Pancreas (tissue), 10 donors: ENCODE measurements around the gene GRIN2A. TPM values are rescaled to one million over a fixed set of nuclear protein-coding genes. Genes with fewer than 3 reads are reported as not detected.
A peak's percentile ranks its signal among the peaks of the same experiment; 100 is the strongest.

Experiments
- ATAC-seq, 4 donors: fragments of 200-7000 bp; cut with Tn5 transposase; one replicate each; pipeline versions ENCODE4 v1.8.0 to v1.9.1; 2020; ENCODE audit warnings: mild to moderate bottlenecking in 4 of 4, moderate library complexity in 4 of 4
- DNase-seq, 6 donors: peaks; one replicate each; pipeline ENCODE4 v3.0.0-alpha.2; 2020
- FAIRE-seq: peaks from 2 replicates; lab custom pipeline; 2012; peaks lifted over from hg19 to GRCh38; lab: Jason Lieb, UNC
- H3K27ac ChIP-seq, 4 donors: fragments of 200-600 bp; sonication (generic); 1 replicate in 3 of 4; 2 replicates in 1 of 4; pipeline versions ENCODE4 v1.5.0 to v1.8.0; 2020
- H3K27me3 ChIP-seq, 4 donors: fragments of 200-600 bp; one replicate each; pipeline ENCODE4 v1.8.0; 2021
- H3K36me3 ChIP-seq, 3 donors: fragments of 200-600 bp; sonication (generic) in 1 of 3; one replicate each; pipeline versions ENCODE4 v1.5.0 to v1.8.0; 2020 to 2021
- H3K4me1 ChIP-seq, 3 donors: fragments of 200-600 bp; one replicate each; pipeline ENCODE4 v1.8.0; 2021
- H3K4me3 ChIP-seq, 4 donors: fragments of 200-600 bp; sonication (generic) in 2 of 4; one replicate each; pipeline versions ENCODE4 v1.5.0 to v1.8.0; 2020 to 2021
- H3K9me3 ChIP-seq, 4 donors: fragments of 200-600 bp; one replicate each; pipeline ENCODE4 v1.8.0; 2021
- CTCF ChIP-seq, 4 donors: fragments of 200-600 bp; sonication (generic) in 3 of 4; IDR thresholded peaks; one replicate each; pipeline versions ENCODE4 v1.5.0 to v1.8.0; 2021; ENCODE audit warnings: antibody characterized with exemption in 4 of 4
- WGBS, 2 donors: extraction: QIAGEN DNeasy Blood & Tissue Kit; methylation state at CpG; one replicate each; pipeline ENCODE4 v1.1.7; 2013; 5-methylcytosine and 5-hydroxymethylcytosine counted together
- intact Hi-C, 3 donors: fragments of 100-400 bp; cut with DNase I; formaldehyde crosslinking; loops; one replicate each; pipeline versions ENCODE4 v1.11.1 to v1.14.2; 2022
- polyA plus RNA-seq, 2 donors: library from polyadenylated mRNA; stranded (reverse); fragments of 200-250 nt; gene quantifications; one replicate each; pipeline ENCODE4 v1.2.3, GENCODE V29; 2013
- total RNA-seq, 6 donors: library from RNA; stranded (reverse); fragmentation: NEBNext Ultra II Directional in 4 of 6; extraction: Animal tissue kit (Norgen Biotek cat#: 25700) in 4 of 6; gene quantifications; one replicate each; pipeline versions ENCODE4 v1.2.1 to v1.2.4, GENCODE V29; 2021 to 2023
- donor health status: healthy with polysubstance abuse.
- donor health status: DM: no; HTN: no; CAD: no; lungs with moderate emphysema.
- donor health status: DM: no; HTN: no; CAD: no.
- donor health status: control.
- donor health status: control.
- donor health status: Bipolar disorder and iron deficiency.
- donor health status: DM: yes; HTN: yes; CAD: no.
- donor health status: DM: no; HTN: no; CAD: no.
- donor health status: DM: no; HTN: no; CAD: no.
- donor health status: DM: yes; HTN: yes; CAD: no.

GRIN2A gene
- total and polyA plus RNA-seq, 8 donors, result 0.09 to 2.2 (median 0.32) TPM

GRCh38 chr16:9713907-9714306 is 468.3 kb downstream of the GRIN2A start:
- Histone ChIP-seq H3K4me1 (no peaks in the 10 kb centered on the region), H3K36me3 (no peaks in the 10 kb centered on the region), H3K9me3 (no peaks in the 10 kb centered on the region), H3K27ac (no peak overlapping the region), H3K4me3 (no peak overlapping the region), H3K27me3 (no peaks in the 10 kb centered on the region)
- DNase-seq (no peak), FAIRE-seq (no peak), ATAC-seq (no peak)
- intact Hi-C loops, result no loop called here
- no peak for TF ChIP-seq CTCF (IDR thresholded peaks at IDR 0.05)
- WGBS, 2 donors, result 77 to 79% methylated on average over 6 of the region's 6 CpGs

GRCh38 chr16:9713156-9713555 is 469.1 kb downstream of the GRIN2A start:
- Histone ChIP-seq H3K36me3 (no peaks in the 10 kb centered on the region), H3K4me1 (no peaks in the 10 kb centered on the region), H3K27me3 (no peaks in the 10 kb centered on the region), H3K9me3 (no peaks in the 10 kb centered on the region), H3K27ac (no peak overlapping the region), H3K4me3 (no peak overlapping the region)
- FAIRE-seq (no peak), DNase-seq (no peak), ATAC-seq (no peak)
- 65 to 78% methylated on average over 1 of the region's 1 CpG for WGBS, 2 donors
- intact Hi-C loops, result no loop called here
- TF ChIP-seq CTCF (IDR thresholded peaks at IDR 0.05), result no peak

GRCh38 chr16:9708972-9709620 is 473.1 kb downstream of the GRIN2A start:
- DNase-seq (no peak), ATAC-seq (no peak), FAIRE-seq (no peak)
- H3K27ac ChIP-seq, result no peak overlapping the region
- H3K36me3 ChIP-seq, result no peaks in the 10 kb centered on the region
- no peaks in the 10 kb centered on the region for H3K9me3 ChIP-seq
- no peaks in the 10 kb centered on the region for H3K4me1 ChIP-seq
- 48 to 77% methylated on average over 5 of the region's 5 CpGs for WGBS, 2 donors
- intact Hi-C loops, result no loop called here
- TF ChIP-seq CTCF (IDR thresholded peaks at IDR 0.05), result no peak
- no peaks in the 10 kb centered on the region for H3K27me3 ChIP-seq
- no peak overlapping the region for H3K4me3 ChIP-seq

- no peaks in the 10 kb centered on the region for H3K4me1 ChIP-seq
- no peak overlapping the region for H3K27ac ChIP-seq
- no peaks in the 10 kb centered on the region for H3K36me3 ChIP-seq
- intact Hi-C loops, result no loop called here
- DNase-seq (no peak), ATAC-seq (peak in 1 of 4 donors; percentile 34), FAIRE-seq (no peak)
- TF ChIP-seq CTCF (IDR thresholded peaks at IDR 0.05), result no peak
- 58 to 67% methylated on average over 6 of the region's 6 CpGs for WGBS, 2 donors
- H3K27me3 ChIP-seq, result no peaks in the 10 kb centered on the region
- H3K4me3 ChIP-seq, result no peak overlapping the region
- no peaks in the 10 kb centered on the region for H3K9me3 ChIP-seq
Measured at GRCh38 chr16:9706217-9706836, 475.9 kb downstream of the GRIN2A start.

- intact Hi-C loops, result no loop called here
- FAIRE-seq, result no peak
- Histone ChIP-seq H3K4me1 (no peaks in the 10 kb centered on the region), H3K36me3 (no peaks in the 10 kb centered on the region), H3K9me3 (no peaks in the 10 kb centered on the region), H3K27ac (no peak overlapping the region), H3K4me3 (no peak overlapping the region), H3K27me3 (no peaks in the 10 kb centered on the region)
- ATAC-seq, result peak in 1 of 4 donors; percentile 39
- TF ChIP-seq CTCF (IDR thresholded peaks at IDR 0.05), result no peak
- no peak for DNase-seq
- WGBS, 2 donors, result 85 to 89% methylated on average over 1 of the region's 1 CpG
Measured at GRCh38 chr16:9703731-9704130, 478.5 kb downstream of the GRIN2A start.
